RWPE1 (cell line): ENCODE results near the gene ADTRP.
A peak's percentile ranks its signal among the peaks of the same experiment; 100 is the strongest.

ENCODE experiments used
- CTCF ChIA-PET: fragments of 350-600 bp; sonication (Branson Sonifier 250); formaldehyde crosslinking; extraction: SDS; loops from one replicate; lab custom pipeline; 2021; lab: Yijun Ruan, JAX
- POLR2A ChIA-PET: fragments of 400-600 bp; formaldehyde crosslinking; extraction: SDS; loops from one replicate; lab custom pipeline; 2020; ENCODE audit warnings: antibody characterized with exemption; ENCODE audit not compliant: low non-redundant PET; lab: Yijun Ruan, JAX
- DNase-seq: peaks from one replicate; pipeline ENCODE4 v3.0.0; 2012; ENCODE audit warnings: low spot score
- H3K27ac ChIP-seq: fragments of 450-650 bp; 2 replicates; pipeline ENCODE4 v1.5.1; 2017
- TF ChIP-seq, protein P1 (sequence below): fragments of 450-650 bp; conservative IDR thresholded peaks from 2 replicates; pipeline ENCODE4 v1.5.1; 2017; ENCODE audit warnings: low read depth, mild to moderate bottlenecking

Gene ADTRP

GRCh38 chr6:11819486-11819885 is 40.9 kb upstream of the ADTRP start:
- ChIA-PET POLR2A (no interaction called here), CTCF (interaction anchor here (0.6 to 0.7 kb wide), 2 partner anchors 461 to 622 kb away, joined by 4 read pairs; no protein-coding TSS in a partner anchor)
- TF ChIP-seq, protein P1, sequence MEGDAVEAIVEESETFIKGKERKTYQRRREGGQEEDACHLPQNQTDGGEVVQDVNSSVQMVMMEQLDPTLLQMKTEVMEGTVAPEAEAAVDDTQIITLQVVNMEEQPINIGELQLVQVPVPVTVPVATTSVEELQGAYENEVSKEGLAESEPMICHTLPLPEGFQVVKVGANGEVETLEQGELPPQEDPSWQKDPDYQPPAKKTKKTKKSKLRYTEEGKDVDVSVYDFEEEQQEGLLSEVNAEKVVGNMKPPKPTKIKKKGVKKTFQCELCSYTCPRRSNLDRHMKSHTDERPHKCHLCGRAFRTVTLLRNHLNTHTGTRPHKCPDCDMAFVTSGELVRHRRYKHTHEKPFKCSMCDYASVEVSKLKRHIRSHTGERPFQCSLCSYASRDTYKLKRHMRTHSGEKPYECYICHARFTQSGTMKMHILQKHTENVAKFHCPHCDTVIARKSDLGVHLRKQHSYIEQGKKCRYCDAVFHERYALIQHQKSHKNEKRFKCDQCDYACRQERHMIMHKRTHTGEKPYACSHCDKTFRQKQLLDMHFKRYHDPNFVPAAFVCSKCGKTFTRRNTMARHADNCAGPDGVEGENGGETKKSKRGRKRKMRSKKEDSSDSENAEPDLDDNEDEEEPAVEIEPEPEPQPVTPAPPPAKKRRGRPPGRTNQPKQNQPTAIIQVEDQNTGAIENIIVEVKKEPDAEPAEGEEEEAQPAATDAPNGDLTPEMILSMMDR, result no peak
- no peak for DNase-seq
- H3K27ac ChIP-seq, result no peak overlapping the region

- CTCF ChIA-PET, result interaction anchor here (0.6 to 1.2 kb wide), 3 partner anchors 111 to 170 kb away, joined by 3 read pairs; no protein-coding TSS in a partner anchor
- no peak for DNase-seq
Measured at GRCh38 chr6:11815231-11815630, 36.6 kb upstream of the ADTRP start.

DNA sequence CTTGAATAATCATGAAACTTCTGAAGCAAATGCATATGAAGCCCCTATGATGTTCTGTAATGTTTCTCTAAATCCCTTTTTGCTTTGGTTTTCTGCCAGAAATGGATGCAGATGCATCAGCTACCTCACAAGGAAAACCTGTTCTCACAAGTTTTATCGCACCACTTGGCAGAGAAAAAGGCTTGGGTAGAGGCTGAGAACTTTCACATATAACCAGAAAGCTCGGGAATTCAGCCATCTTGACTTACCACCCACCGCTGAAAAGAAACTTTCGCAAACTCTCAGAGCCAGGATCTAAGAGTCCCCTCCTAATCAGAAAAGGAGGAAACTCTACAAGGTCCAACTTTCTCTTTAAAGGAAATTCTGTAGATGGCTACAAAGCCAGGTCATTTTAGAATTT is 36.2 kb upstream of the ADTRP start:
- TF ChIP-seq, protein P1, result no peak
- ChIA-PET CTCF (interaction anchor here (0.6 to 1.2 kb wide), 3 partner anchors 111 to 170 kb away, joined by 3 read pairs; no protein-coding TSS in a partner anchor), POLR2A (no interaction called here)
- 0 out of 2 replicates have a peak overlapping the region, but pooled peaks have one; percentile 27 for H3K27ac ChIP-seq
- no peak for DNase-seq

More at GRCh38 chr6:11815231-11815630, 36.6 kb upstream of the ADTRP start:
- POLR2A ChIA-PET, result no interaction called here
- TF ChIP-seq, protein P1, result no peak
- 0 out of 2 replicates have a peak overlapping the region, but pooled peaks have one; percentile 27 for H3K27ac ChIP-seq

- no peak for DNase-seq
- ChIA-PET CTCF (no interaction called here), POLR2A (no interaction called here)
- TF ChIP-seq, protein P1, result no peak
- H3K27ac ChIP-seq, result peak overlapping the region; percentile 62
Measured at GRCh38 chr6:11814106-11814505, 35.5 kb upstream of the ADTRP start.

GRCh38 chr6:11813606-11814005 is 35.0 kb upstream of the ADTRP start:
- TF ChIP-seq, protein P1, result no peak
- no peak for DNase-seq
- CTCF ChIA-PET, result interaction anchor here (0.7 kb wide), 1 partner anchor 288 kb away, joined by 4 read pairs; no protein-coding TSS in a partner anchor
- no peak overlapping the region for H3K27ac ChIP-seq
- POLR2A ChIA-PET, result no interaction called here

- ChIA-PET CTCF (interaction anchor here (0.7 kb wide), 1 partner anchor 288 kb away, joined by 4 read pairs; no protein-coding TSS in a partner anchor), POLR2A (no interaction called here)
- DNase-seq, result no peak
- TF ChIP-seq, protein P1, result no peak
- H3K27ac ChIP-seq, result no peak overlapping the region
Measured at GRCh38 chr6:11812951-11813350, 34.3 kb upstream of the ADTRP start.
